Measurements from ENCODE around the gene SNRNP48.

Gene SNRNP48

GRCh38 chr6:7604506-7604905, 14.5 kb downstream of the SNRNP48 start (continued):
- no peak for TF ChIP-seq ZNF707 (tag by site-specific recombination; IDR thresholded peaks at IDR 0.05)
- no peak for TF ChIP-seq WT1 (tag by site-specific recombination; IDR thresholded peaks at IDR 0.05)
- TF ChIP-seq IKZF3 (tag by site-specific recombination; IDR thresholded peaks at IDR 0.05), result no peak
- no peak for TF ChIP-seq KLF17 (tag by site-specific recombination; IDR thresholded peaks at IDR 0.05)
- no peak for TF ChIP-seq ZNF132 (tag by site-specific recombination; IDR thresholded peaks at IDR 0.05; ENCODE audit: borderline replicate concordance)
- TF ChIP-seq ZNF394 (tag by site-specific recombination; IDR thresholded peaks at IDR 0.05; ENCODE audit: borderline replicate concordance), result no peak
- TF ChIP-seq SETDB1 (IDR thresholded peaks at IDR 0.05; ENCODE audit: insufficient read length, low read length), result no peak

- H3K27ac ChIP-seq (ENCODE audit: extremely low read depth, low read depth, low read length), result no peak overlapping the region
- H3K9me3 ChIP-seq (ENCODE audit: control insufficient read depth, insufficient read depth, low read depth, low read length), result no peaks in the 10 kb centered on the region
- peaks cover 8 to 31% of the 10 kb centered on the region in 2 experiments for H3K36me3 ChIP-seq (ENCODE audit: control insufficient read depth in 2 of 2, insufficient read depth in 1 of 2, low read length in 2 of 2)
- H3K4me1 ChIP-seq (ENCODE audit: control insufficient read depth, insufficient read depth, low read length), result 0 out of 2 replicates have a peak, but pooled peaks cover 2% of the 10 kb centered on the region
- H3K4me3 ChIP-seq (ENCODE audit: low read depth, low read length), result no peak overlapping the region
- ChIA-PET POLR2A (interaction anchor here (1.4 kb wide), 1 partner anchor 226 kb away, joined by 4 read pairs; the partner anchor contains the start of genes CAGE1 and RIOK1), CTCF (interaction anchor here (0.6 to 3.4 kb wide), 46 partner anchors 8 to 939 kb away, joined by 3 to 59 read pairs (median 4); no protein-coding TSS in a partner anchor)
- no peak for TF ChIP-seq ZNF335 (tag by site-specific recombination; conservative IDR thresholded peaks at IDR 0.05)
- peak; percentile 27; the same call in 1 of the 2 replicates for TF ChIP-seq PRDM10 (tag by site-specific recombination; IDR thresholded peaks at IDR 0.05)
- peak; percentile 93 for TF ChIP-seq ZNF654 (tag by site-specific recombination; IDR thresholded peaks at IDR 0.05; ENCODE audit: low read depth)
- TF ChIP-seq ZNF670 (tag by site-specific recombination; IDR thresholded peaks at IDR 0.05; ENCODE audit: low read depth), result no peak
- no peak for TF ChIP-seq KLF16 (tag by site-specific recombination; IDR thresholded peaks at IDR 0.05)
- peak; percentile 35 for TF ChIP-seq CTCF (tag by site-specific recombination; IDR thresholded peaks at IDR 0.05)
- TF ChIP-seq ZNF239 (tag by site-specific recombination; IDR thresholded peaks at IDR 0.05), result no peak
- TF ChIP-seq ZNF184 (tag by site-specific recombination; IDR thresholded peaks at IDR 0.05), result no peak
These were observed 25.8 kb downstream of the SNRNP48 start for GRCh38 chr6:7615611-7616383.
